ENCODE results near the gene GALNS. TPM values are rescaled to one million over a fixed set of nuclear protein-coding genes. Genes with fewer than 3 reads are reported as not detected.

The GALNS gene
- total and polyA plus RNA-seq, 2 of the 8 experiments (the other 6 are each of a cell fraction or from before 2014, with no cell fraction given) = 8.9 to 17.8 TPM

GRCh38 chr16:88855176-88855575 lies 1.6 kb downstream of the GALNS start (continued):
- TF ChIP-seq CTCF (IDR thresholded peaks at IDR 0.05; ENCODE audit: control extremely low read depth in 1 of 3, insufficient read depth in 1 of 3, low read depth in 1 of 3, low read length in 3 of 3) = no peak
